Esophagus muscularis mucosa (tissue), 4 donors: ENCODE measurements around the gene AGXT.

Experiments
- CTCF ChIP-seq, 3 experiments: fragments of 200-600 bp in 2 of 3; fragments of 450-650 bp in 1 of 3; sonication (generic) in 2 of 3; IDR thresholded peaks; one replicate each; pipeline ENCODE4 v1.5.1; 2017 to 2019; ENCODE audit warnings: antibody characterized with exemption in 3 of 3, mild to moderate bottlenecking in 2 of 3, moderate library complexity in 1 of 3
- EP300 ChIP-seq: sonication (generic); formaldehyde crosslinking; IDR thresholded peaks from one replicate; pipeline ENCODE4 v1.6.1; 2017; ENCODE audit warnings: antibody characterized with exemption
- POLR2A ChIP-seq: fragments of 450-650 bp; IDR thresholded peaks from one replicate; pipeline ENCODE4 v1.6.1; 2017; ENCODE audit warnings: antibody characterized with exemption, moderate library complexity, mild to moderate bottlenecking, low read depth

- TF ChIP-seq CTCF (IDR thresholded peaks at IDR 0.05) (no peak), POLR2A (no peak), EP300 (no peak)
Measured at GRCh38 chr2:240878341-240878936, 9.8 kb downstream of the AGXT start.
